Pulmonary artery endothelial cell (primary cell): Measurements from ENCODE around the gene C20orf144. TPM values are rescaled to one million over a fixed set of nuclear protein-coding genes. Genes with fewer than 3 reads are reported as not detected.

Experiments used
- total RNA-seq: library from RNA; depleted of rRNA; stranded (reverse); fragments of >200 nt; gene quantifications from 2 replicates; pipeline ENCODE4 v1.2.3, GENCODE V29; 2014

C20orf144 gene
- total RNA-seq, 1 donor from 2014 or later = under 0.01 TPM

Other genes with a start within 250 kb of the C20orf144 start
- 5.1 and 9.5 TPM in 2 replicates for gene SNTA1, start 218.6 kb upstream of the C20orf144 start, total RNA-seq
- gene CBFA2T2, start 172.2 kb upstream of the C20orf144 start, total RNA-seq = 3.0 and 4.0 TPM in 2 replicates
- 1.9 and 4.2 TPM in 2 replicates for gene ACTL10, start 4.6 kb downstream of the C20orf144 start, total RNA-seq
- 10.9 and 16.2 TPM in 2 replicates for gene NECAB3, start 12.1 kb downstream of the C20orf144 start, total RNA-seq
- gene E2F1, start 24.1 kb downstream of the C20orf144 start, total RNA-seq = 14.1 and 24.2 TPM in 2 replicates
- 7.1 TPM in 2 replicates for gene PXMP4, start 58.0 kb downstream of the C20orf144 start, total RNA-seq
- gene ZNF341, start 69.7 kb downstream of the C20orf144 start, total RNA-seq = 0.86 and 1.1 TPM in 2 replicates
- 48.8 and 52.8 TPM in 2 replicates for gene CHMP4B, start 149.0 kb downstream of the C20orf144 start, total RNA-seq